Immature natural killer cell (primary cell): ENCODE results near the gene NAAA. TPM values are rescaled to one million over a fixed set of nuclear protein-coding genes. Genes with fewer than 3 reads are reported as not detected.
"Not testable (repeated sequence)": the region's sequence is repeated elsewhere in the genome, so short reads cannot be mapped to it uniquely, and the experiment has no call there.

ENCODE experiments used
- DNase-seq, 3 donors: peaks; one replicate each; pipeline ENCODE4 v3.0.0; 2022; ENCODE audit warnings: mixed read lengths in 1 of 3
- H3K27ac Mint-ChIP-seq, 6 donors: one replicate each; pipeline ENCODE4 v1.8.0; 2020; ENCODE audit warnings: mixed read lengths in 6 of 6, mild to moderate bottlenecking in 5 of 6, inconsistent platforms in 4 of 6, moderate library complexity in 3 of 6
- H3K27me3 Mint-ChIP-seq, 3 donors: one replicate each; pipeline ENCODE4 v1.8.0; 2020 to 2021; ENCODE audit warnings: low read depth in 3 of 3, mild to moderate bottlenecking in 3 of 3, mixed read lengths in 3 of 3, moderate library complexity in 3 of 3, inconsistent platforms in 1 of 3
- H3K36me3 Mint-ChIP-seq, 3 donors: one replicate each; pipeline ENCODE4 v1.8.0; 2020; ENCODE audit warnings: mixed read lengths in 3 of 3, inconsistent platforms in 2 of 3, mild to moderate bottlenecking in 2 of 3
- H3K4me1 Mint-ChIP-seq, 2 donors: one replicate each; pipeline ENCODE4 v1.8.0; 2020; ENCODE audit warnings: inconsistent platforms in 2 of 2, mild to moderate bottlenecking in 2 of 2, mixed read lengths in 2 of 2, moderate library complexity in 1 of 2
- H3K4me3 Mint-ChIP-seq, 5 donors: one replicate each; pipeline ENCODE4 v1.8.0; 2020; ENCODE audit warnings: mild to moderate bottlenecking in 5 of 5, mixed read lengths in 5 of 5, inconsistent platforms in 3 of 5, moderate library complexity in 3 of 5
- H3K9me3 Mint-ChIP-seq, 6 donors: one replicate each; pipeline ENCODE4 v1.8.0; 2020; ENCODE audit warnings: mild to moderate bottlenecking in 6 of 6, mixed read lengths in 6 of 6, inconsistent platforms in 4 of 6, moderate library complexity in 3 of 6
- polyA plus RNA-seq, 3 donors: library from polyadenylated mRNA; unstranded; fragments of 300-500 nt; fragmentation: Illumina TruSeq; gene quantifications; one replicate each; pipeline ENCODE4 v1.2.3, GENCODE V29; 2021

The NAAA gene
- polyA plus RNA-seq, 3 donors from 2014 or later: 56.4 to 77.6 (median 73.2) TPM

DNA sequence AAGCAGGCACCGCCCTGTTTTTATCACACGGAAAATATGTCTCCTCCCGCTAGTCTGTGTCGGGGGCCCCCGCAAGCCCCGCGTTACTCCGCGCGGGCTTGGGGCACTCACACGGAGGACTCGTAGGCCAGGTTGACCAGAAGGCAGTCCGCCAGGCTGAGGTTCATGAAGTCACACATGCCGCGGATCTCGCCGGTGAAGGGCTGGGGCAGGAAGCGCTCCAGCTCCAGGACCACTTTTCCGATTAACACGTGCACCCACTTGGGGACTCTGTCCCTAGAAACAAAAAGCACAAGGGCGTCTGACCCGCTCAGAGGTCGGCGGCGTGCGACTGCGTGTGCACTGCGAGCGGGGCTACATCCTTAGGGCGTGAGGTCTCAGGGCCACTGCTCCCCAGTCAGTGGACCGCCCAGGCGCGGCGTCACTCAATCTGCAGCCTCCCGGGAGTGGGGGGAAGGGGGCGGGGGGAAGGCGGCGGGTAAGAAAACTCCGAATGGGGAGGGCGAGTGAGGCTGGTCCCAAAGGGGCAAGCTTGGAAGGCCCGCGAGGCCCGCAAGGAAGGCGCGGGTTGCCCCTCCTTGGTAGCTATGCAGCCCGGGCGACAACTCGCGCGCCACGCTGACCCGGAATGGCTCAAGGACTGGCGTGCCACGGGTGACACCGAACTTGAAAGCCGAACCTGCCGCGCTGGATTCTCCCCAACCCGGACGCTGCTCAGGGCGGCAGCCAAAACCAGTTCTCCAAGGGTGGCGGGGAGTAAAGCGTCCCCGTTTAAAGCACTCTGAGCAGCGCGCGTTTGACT, 722 bp downstream of the NAAA start:
- Mint-ChIP-seq H3K4me1 (peaks cover 9 to 22% of the 10 kb centered on the region in 2 donors), H3K27me3 (no peaks in the 10 kb centered on the region), H3K4me3 (peak overlapping the region; percentile 96 to 98 (median 96)), H3K36me3 (peaks cover 0 to 6% (median 0%) of the 10 kb centered on the region in 3 donors), H3K9me3 (no peaks in the 10 kb centered on the region), H3K27ac (peak overlapping the region; percentile 87 to 96 (median 94))
- peak; percentile 59 to 71 (median 70) for DNase-seq

- Mint-ChIP-seq H3K27ac (no peak overlapping the region), H3K9me3 (no peaks in the 10 kb centered on the region), H3K4me3 (no peak overlapping the region), H3K27me3 (no peaks in the 10 kb centered on the region), H3K4me1 (peaks cover 9 to 22% of the 10 kb centered on the region in 2 donors), H3K36me3 (peaks cover 4 to 11% (median 9%) of the 10 kb centered on the region in 3 donors)
- DNase-seq: no peak
Measured at GRCh38 chr4:75935628-75936027, 5.2 kb downstream of the NAAA start.

GRCh38 chr4:75930152-75930551, 10.7 kb downstream of the NAAA start:
- H3K27ac Mint-ChIP-seq: no peak overlapping the region
- peaks cover 20 to 28% (median 23%) of the 10 kb centered on the region in 3 donors for H3K36me3 Mint-ChIP-seq
- no peaks in the 10 kb centered on the region for H3K9me3 Mint-ChIP-seq
- peaks cover 0 to 3% (median 0%) of the 10 kb centered on the region in 3 donors for H3K27me3 Mint-ChIP-seq
- H3K4me3 Mint-ChIP-seq: no peak overlapping the region
- no peaks in the 10 kb centered on the region for H3K4me1 Mint-ChIP-seq
- no peak for DNase-seq

DNA sequence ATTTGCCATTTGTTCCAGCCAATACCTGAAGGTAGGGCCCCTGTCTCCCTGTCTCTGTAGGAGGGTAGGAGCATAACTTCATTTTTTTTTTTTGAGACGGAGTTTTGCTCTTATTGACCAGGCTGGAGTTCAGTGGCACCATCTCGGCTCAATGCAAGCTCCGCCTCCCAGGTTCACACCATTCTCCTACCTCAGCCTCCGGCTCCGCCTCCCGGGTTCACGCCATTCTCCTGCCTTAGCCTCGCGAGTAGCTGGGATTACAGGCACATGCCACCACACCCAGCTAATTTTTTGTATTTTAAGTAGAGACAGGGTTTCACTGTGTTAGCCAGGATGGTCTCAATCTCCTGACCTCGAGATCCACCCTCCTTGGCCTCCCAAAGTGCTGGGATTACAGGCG, 15.9 kb downstream of the NAAA start:
- not testable (repeated sequence) for H3K27ac Mint-ChIP-seq, H3K27me3 Mint-ChIP-seq, H3K4me1 Mint-ChIP-seq, H3K9me3 Mint-ChIP-seq, DNase-seq, H3K4me3 Mint-ChIP-seq
- peaks cover 21 to 47% (median 26%) of the 10 kb centered on the region in 3 donors for H3K36me3 Mint-ChIP-seq

DNA sequence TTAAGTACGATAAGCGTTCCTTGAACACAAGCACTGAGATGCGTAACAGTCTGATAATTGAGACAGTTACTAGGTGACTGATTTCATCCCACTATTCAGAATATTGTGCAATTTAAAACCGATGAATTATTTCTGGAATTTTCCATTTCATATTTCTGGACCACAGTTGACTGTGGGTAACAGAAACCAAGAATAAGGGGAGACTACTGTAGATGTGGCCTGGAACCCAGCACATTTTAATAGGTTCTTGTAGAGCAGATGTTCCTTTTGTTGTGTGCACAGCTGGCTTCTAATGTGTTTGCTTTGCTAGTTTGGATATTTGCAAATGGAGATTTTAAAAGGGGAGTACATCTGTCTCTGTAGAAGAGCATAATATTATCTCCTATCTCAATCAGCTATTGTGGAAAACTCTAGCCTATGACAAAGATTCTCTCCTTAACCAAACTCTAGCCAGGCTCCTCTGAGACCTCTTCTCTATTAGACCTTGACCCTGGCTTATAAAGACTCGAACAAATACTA, 16.4 kb downstream of the NAAA start:
- Mint-ChIP-seq H3K36me3 (peaks cover 21 to 46% (median 26%) of the 10 kb centered on the region in 3 donors), H3K27ac (peak overlapping the region in 1 of 6 donors; percentile 14), H3K27me3 (peaks cover 0 to 5% (median 0%) of the 10 kb centered on the region in 3 donors), H3K9me3 (no peaks in the 10 kb centered on the region), H3K4me1 (no peaks in the 10 kb centered on the region), H3K4me3 (no peak overlapping the region)
- no peak for DNase-seq

DNA sequence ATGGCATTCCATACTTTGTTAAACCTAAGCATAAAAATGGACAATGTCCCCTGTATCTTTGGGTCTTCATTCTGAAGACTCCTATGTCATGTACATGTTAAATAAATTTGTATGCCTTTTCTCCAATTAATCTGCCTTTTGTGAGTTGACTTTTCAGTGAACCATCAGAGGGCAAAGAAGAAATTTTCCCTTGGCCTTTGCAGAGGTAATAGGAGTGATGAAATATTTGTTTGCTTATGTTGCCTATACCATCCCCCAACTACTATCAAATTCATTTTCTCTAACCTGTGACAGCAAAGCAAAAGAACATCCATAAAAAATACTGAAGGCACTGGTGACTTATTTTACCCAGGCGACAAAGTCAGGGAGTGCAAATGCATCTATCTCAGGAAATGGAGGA, 18.2 kb downstream of the NAAA start:
- Mint-ChIP-seq H3K27ac (no peak overlapping the region), H3K4me3 (no peak overlapping the region), H3K36me3 (peaks cover 22 to 46% (median 23%) of the 10 kb centered on the region in 3 donors), H3K27me3 (peaks cover 0 to 4% (median 0%) of the 10 kb centered on the region in 3 donors), H3K4me1 (no peaks in the 10 kb centered on the region), H3K9me3 (no peaks in the 10 kb centered on the region)
- no peak for DNase-seq

- Mint-ChIP-seq H3K4me1 (no peaks in the 10 kb centered on the region), H3K27me3 (peaks cover 0 to 4% (median 0%) of the 10 kb centered on the region in 3 donors), H3K4me3 (no peak overlapping the region), H3K9me3 (no peaks in the 10 kb centered on the region), H3K27ac (no peak overlapping the region), H3K36me3 (peaks cover 22 to 49% (median 23%) of the 10 kb centered on the region in 3 donors)
- DNase-seq: no peak
Measured at GRCh38 chr4:75921910-75922309, 18.9 kb downstream of the NAAA start.

- H3K27me3 Mint-ChIP-seq: peaks cover 0 to 2% (median 0%) of the 10 kb centered on the region in 3 donors
- no peak overlapping the region for H3K4me3 Mint-ChIP-seq
- peak overlapping the region in 1 of 6 donors; percentile 31 for H3K27ac Mint-ChIP-seq
- H3K36me3 Mint-ChIP-seq: peaks cover 19 to 46% (median 21%) of the 10 kb centered on the region in 3 donors
- no peaks in the 10 kb centered on the region for H3K4me1 Mint-ChIP-seq
- no peaks in the 10 kb centered on the region for H3K9me3 Mint-ChIP-seq
- DNase-seq: no peak
Measured at GRCh38 chr4:75920327-75920726, 20.5 kb downstream of the NAAA start.

DNA sequence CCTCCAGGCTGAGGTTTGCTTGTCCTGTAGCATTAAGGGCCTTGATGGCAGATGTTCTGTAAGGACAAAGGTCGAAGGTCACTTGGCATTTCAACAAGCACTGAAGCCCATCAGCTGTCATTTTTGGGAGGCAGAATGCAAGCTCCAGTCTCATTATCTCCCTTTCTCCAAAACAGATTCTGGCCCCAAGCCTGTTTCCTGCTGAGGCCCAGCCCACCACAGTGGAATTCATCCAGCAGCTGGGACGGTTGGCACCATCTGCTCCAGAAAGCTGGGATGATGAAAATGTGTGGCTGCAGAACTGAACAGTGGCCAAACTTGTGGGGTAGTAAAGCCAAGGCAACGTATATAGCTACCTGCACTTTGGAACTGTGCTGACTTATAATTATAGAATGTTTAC, 20.9 kb downstream of the NAAA start:
- DNase-seq: no peak
- Mint-ChIP-seq H3K9me3 (no peaks in the 10 kb centered on the region), H3K36me3 (peaks cover 17 to 44% (median 18%) of the 10 kb centered on the region in 3 donors), H3K27me3 (peaks cover 0 to 2% (median 0%) of the 10 kb centered on the region in 3 donors), H3K27ac (no peak overlapping the region), H3K4me1 (no peaks in the 10 kb centered on the region), H3K4me3 (no peak overlapping the region)

DNA sequence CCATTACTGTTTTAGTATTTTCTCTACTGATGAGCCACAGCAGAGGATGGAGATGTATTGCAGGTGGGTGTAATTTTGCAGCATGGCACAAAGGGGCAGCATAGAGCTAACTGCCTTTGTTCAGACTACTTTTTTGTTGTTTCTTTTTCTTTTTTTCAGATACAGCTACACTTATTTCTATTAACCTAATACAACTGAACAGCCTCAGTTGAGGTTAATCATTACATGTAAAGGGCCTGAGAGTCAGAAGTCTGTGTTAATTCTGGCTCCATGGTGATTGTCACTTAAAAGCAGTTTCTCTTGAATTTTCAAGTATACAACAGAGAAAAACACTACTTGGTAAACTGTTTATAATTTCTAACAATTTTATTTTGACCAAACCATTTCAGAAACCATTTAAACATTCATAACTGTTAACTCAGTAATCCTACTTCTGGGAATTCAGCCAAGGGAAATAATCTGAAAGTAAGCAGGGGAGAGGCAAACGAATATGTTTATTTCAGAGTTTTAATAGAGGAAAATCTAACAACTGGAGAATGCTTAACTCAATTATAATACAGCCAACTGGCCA, 24.6 kb downstream of the NAAA start:
- H3K4me3 Mint-ChIP-seq: no peak overlapping the region
- H3K36me3 Mint-ChIP-seq: peaks cover 21 to 40% (median 23%) of the 10 kb centered on the region in 3 donors
- no peaks in the 10 kb centered on the region for H3K9me3 Mint-ChIP-seq
- H3K4me1 Mint-ChIP-seq: no peaks in the 10 kb centered on the region
- H3K27ac Mint-ChIP-seq: no peak overlapping the region
- peak; percentile 14 to 34 (median 32) for DNase-seq
- H3K27me3 Mint-ChIP-seq: peaks cover 0 to 2% (median 0%) of the 10 kb centered on the region in 3 donors

DNA sequence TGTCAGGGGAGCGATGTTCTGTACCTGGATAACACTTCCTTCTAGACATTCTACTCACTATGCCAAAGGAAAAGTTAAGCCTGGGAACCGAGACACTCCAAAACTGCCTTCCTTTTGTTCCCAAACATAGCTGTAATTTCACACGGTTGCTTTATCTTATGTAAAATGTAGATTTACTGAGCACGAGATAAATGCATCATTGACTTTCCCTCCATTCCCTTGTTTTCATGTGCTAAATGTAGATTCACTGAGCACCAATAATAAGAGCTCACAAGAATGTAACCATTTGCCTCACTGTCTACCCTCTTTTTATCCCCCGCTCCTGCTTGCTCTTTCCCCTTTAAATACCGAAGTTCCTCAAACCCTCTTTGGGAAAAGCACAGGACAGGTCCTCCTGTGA, 27.8 kb downstream of the NAAA start:
- H3K4me3 Mint-ChIP-seq: no peak overlapping the region
- H3K36me3 Mint-ChIP-seq: peaks cover 20 to 32% (median 23%) of the 10 kb centered on the region in 3 donors
- peaks cover 0 to 2% (median 0%) of the 10 kb centered on the region in 3 donors for H3K27me3 Mint-ChIP-seq
- DNase-seq: no peak
- H3K4me1 Mint-ChIP-seq: no peaks in the 10 kb centered on the region
- no peak overlapping the region for H3K27ac Mint-ChIP-seq
- H3K9me3 Mint-ChIP-seq: no peaks in the 10 kb centered on the region

DNA sequence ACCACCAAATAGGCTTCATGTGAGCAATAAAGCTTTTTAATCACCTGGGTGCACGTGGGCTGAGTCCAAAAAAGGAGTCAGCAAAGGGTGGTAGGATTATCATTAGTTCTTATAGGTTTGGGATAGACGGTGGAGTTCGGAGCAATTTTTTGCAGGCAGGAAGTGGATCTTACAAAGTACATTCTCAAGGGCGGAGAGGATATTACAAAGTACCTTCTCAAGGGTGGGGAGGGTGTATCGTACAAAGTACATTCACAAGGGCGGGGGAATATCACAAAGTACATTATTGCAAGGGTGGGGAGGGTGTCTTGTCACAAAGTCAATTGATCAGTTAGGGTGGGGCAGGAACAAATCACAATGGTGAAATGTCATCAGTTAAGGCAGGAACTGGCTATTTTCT, 30.0 kb downstream of the NAAA start:
- DNase-seq, H3K27me3 Mint-ChIP-seq, H3K9me3 Mint-ChIP-seq, H3K27ac Mint-ChIP-seq, H3K4me1 Mint-ChIP-seq: not testable (repeated sequence)
- H3K4me3 Mint-ChIP-seq: peak overlapping the region in 1 of 5 donors; percentile 21
- peaks cover 17 to 27% (median 23%) of the 10 kb centered on the region in 3 donors for H3K36me3 Mint-ChIP-seq

- DNase-seq: no peak
- H3K4me1 Mint-ChIP-seq: no peaks in the 10 kb centered on the region
- H3K27ac Mint-ChIP-seq: no peak overlapping the region
- peaks cover 17 to 23% (median 21%) of the 10 kb centered on the region in 3 donors for H3K36me3 Mint-ChIP-seq
- H3K4me3 Mint-ChIP-seq: no peak overlapping the region
- H3K9me3 Mint-ChIP-seq: no peaks in the 10 kb centered on the region
- H3K27me3 Mint-ChIP-seq: peaks cover 0 to 2% (median 0%) of the 10 kb centered on the region in 3 donors
Measured at GRCh38 chr4:75909405-75909804, 31.4 kb downstream of the NAAA start.

GRCh38 chr4:75908555-75908954, 32.3 kb downstream of the NAAA start:
- Mint-ChIP-seq H3K4me1 (no peaks in the 10 kb centered on the region), H3K36me3 (peaks cover 12 to 23% (median 15%) of the 10 kb centered on the region in 3 donors), H3K27me3 (peaks cover 0 to 2% (median 0%) of the 10 kb centered on the region in 3 donors), H3K9me3 (no peaks in the 10 kb centered on the region), H3K4me3 (no peak overlapping the region), H3K27ac (no peak overlapping the region)
- DNase-seq: no peak
